NCI-H748 (cell line): ENCODE results near the gene FAM107B.
"Not testable (repeated sequence)": the region's sequence is repeated elsewhere in the genome, so short reads cannot be mapped to it uniquely, and the experiment has no call there.

Source experiments
- DNase-seq: peaks from one replicate; lab custom pipeline; 2025; ENCODE audit not compliant: unreplicated experiment; lab: John Stamatoyannopoulos, UW

Gene FAM107B

DNA sequence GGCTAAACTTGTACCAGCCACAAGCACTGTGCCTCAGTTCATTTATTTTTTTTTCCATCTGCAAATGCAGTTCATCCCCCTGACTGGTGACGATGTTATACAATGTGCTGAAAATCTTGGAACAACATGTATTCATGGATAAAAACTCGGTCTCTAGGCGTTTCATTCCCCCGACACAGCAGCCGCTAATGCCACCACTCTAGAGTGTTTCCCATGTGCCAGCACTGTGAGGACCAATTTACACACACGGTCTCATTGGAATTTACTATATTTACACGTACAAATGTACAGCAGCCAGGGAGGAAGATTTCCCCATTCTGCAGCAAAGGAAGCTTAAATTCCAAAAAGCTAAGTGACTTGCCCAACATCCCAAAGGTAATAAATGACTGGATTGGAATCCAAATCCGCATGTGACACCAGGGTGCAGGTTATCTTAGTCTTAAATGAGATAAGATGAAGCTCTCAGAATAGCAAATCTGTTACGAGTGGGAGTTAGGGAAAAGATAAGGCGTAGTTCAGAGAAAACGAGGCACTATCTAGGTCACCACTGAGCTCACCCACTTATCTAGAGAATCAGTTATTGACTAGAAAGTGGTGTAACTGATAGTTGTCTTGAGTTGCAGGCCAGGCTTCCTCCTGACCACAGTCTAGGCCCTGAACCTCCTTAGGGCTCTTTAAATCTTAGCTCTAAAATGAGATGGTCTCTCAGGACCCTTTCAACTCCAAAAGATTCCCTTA is 36.7 kb downstream of the FAM107B start:
- DNase-seq, result no peak

DNA sequence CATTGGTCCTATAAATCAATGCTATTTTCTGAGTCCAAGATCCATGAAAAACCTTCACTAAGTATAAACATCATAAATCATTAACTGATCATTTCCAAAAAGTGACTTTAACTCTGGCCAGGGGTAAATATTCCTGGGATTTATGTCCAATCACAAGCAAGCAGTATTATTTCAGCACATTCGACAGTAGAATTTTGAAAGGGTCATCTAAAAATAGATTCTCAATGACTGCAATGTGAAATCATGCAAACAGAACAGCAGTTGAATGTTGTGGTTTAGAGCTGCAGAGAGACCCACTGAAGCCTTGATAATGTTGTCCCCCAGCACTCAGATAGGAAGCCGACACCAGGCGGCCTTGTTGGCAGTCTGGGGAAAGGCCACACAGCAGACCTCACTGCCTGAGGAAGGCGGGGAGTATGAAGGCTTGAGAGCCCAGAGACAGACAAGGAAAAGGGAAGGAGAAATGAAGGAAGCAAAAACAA is 38.1 kb downstream of the FAM107B start:
- DNase-seq, result no peak

DNA sequence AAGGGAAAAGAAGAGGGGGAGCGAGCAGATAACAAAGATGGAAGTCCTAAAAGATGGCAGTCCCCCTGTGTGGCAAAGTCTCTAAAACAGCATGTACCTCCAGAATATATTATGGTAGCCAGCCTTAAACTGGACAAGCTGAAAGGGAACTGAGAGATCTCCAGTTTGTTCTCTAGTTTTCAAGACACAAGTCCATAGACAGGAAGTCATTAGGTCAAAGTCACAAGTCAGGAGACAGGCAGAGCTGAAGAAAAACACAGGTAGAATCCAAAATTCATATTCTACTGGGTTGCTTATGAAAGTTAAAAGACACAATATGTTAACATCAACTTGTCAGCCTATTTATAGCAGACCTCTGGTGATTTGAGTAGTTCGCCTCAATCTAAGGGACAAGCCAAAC is 38.7 kb downstream of the FAM107B start:
- DNase-seq, result no peak

DNA sequence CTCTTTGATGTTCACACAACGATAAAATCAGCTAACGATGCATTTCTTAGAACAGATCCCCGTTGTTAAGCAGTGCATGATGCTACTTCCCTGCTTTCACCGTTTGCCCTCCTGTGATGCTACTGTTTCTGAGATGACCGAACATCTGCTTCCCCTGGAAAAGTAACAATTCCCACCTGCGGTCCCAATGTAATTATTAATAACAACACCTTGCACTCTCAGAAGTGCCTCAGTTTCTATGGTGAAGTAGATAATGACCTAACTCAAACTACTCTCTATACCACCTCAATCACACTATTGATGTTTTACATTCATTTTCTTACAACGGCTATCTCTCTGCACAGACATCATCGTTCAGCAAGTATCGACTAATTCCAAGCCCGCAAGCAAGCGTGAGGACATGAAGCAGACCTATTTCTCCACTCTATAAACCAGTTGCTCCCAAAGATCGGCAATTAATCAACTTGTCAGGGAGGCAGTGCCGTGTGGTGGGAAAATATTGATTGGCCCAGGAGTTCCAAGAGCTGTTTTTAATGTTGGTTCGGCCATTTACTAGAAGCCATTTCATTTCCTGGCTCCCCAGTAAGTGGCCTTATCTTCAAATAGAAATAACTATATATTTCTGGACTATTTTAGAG is 42.7 kb downstream of the FAM107B start:
- peak; percentile 97 for DNase-seq

DNA sequence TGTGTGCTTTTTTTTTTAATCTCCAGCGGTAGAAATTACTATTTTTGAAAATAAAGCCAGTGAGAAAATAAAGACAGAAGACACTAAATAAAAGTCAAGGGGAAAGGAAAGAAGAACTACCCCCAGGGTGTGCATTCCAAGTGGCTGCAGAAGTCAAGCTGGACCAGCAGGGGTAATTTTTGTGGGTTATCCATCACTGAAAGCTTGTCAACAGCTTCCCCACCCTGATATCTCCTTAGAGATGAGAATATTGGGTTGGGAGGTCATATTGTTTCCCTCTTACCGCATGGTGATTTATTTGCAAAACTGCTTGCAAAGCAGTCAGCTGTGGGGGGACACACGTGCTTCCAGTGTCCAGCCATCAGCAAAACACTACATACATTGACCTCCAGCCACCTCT is 46.4 kb downstream of the FAM107B start:
- DNase-seq, result no peak

DNA sequence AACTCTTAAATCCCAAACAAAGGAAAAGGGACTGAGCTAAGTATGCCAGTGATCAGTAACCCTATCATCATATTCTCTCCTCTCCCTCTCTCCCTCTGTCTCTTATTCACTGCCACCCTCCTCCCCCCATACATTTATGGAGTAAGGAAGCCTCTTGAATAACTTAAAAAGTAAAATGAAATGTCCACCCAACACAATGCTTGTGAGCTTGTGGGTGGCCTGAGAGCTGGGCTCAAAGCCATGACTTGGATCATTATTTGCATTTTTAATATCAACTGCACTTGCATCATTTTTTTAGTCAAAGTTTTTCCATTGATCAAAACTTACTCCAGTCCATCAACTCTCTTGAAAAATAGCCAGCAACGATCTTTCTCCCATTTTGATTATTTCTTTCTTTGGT is 46.8 kb downstream of the FAM107B start:
- DNase-seq, result no peak

DNA sequence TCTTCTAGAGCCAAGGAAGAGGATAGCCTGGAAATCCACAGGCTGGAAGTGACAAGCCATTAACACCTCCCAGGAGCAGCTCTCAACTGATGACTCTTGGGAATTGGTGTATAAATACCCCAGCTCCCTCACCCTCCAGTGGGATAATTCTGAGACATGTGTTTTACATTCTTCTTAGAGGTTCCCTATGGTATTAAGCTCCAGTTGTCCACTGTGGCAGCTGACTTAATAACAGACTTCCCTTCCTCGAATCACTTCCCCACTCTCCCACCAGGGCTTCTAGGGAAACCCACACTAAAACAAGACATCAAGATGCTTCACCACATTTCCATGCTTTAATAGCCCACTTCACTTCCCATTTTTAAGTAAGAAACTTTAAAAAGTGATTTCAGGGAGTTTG is 47.2 kb downstream of the FAM107B start:
- no peak for DNase-seq

DNA sequence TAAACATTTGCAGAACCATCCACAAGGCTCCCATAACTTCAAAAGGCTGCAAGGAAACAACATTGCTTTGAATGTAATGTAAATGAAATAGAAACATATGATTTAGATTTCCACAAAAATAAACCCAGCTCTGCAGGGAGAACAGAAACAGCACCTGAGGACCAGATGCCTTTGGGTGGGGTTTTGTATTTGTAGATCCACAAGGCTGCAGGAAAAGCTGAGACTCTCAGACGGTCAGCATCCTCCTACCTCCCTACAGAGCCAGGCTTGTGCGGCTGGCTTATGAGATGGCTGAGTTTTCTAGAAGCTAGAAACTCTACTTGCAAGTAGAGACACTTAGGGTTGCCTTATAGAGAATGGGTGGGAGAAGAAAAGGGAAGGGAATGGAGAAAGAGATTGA is 49.8 kb downstream of the FAM107B start:
- no peak for DNase-seq

DNA sequence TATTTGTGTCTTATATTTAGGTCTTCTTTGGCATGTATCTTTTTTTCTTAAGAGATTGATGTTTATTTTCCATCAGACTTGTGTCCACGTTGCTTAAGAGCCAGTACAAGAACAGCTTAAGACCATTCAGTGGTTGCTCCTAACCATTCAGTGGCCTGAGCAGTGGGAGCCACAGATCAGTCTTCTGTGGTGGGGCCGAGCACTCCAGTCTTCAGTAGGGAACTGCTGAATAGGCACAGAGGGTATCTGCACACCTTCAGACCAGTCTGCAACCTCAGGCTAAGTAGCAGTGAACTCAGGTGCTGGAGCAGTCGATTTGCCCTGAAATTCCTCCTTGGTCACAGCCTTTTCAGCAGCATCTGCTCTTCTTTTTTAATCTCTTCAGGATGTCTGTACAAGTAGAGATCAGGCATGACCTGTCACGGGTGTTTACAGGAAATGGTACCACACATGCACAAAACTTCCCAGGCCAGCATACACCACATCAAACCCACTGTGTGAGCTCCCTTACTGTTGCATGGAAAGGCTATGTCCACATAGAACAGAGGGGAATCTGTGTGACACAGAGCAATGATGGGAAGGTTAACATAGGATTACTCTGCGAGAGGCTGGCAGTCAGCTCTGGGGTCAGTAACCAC is 51.5 kb downstream of the FAM107B start:
- no peak for DNase-seq

DNA sequence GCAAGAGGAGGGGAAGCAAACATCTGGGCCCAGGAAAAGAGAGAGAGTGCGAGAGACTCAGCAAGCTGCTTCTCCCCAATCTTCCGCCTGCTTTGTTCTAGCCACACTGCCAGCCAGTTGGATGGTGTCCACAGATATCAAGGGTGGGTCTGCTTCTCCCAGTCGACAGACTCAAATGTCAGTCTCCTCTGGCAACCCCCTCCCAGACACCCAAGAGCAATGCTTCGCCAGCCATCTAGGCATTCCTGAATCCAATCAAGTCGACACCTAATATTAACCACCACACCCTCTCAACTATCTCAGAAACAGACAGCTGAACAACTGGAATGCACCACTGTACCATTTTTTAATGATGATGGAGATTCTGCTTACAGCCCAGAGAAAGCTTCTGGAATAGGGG is 57.1 kb downstream of the FAM107B start:
- no peak for DNase-seq

DNA sequence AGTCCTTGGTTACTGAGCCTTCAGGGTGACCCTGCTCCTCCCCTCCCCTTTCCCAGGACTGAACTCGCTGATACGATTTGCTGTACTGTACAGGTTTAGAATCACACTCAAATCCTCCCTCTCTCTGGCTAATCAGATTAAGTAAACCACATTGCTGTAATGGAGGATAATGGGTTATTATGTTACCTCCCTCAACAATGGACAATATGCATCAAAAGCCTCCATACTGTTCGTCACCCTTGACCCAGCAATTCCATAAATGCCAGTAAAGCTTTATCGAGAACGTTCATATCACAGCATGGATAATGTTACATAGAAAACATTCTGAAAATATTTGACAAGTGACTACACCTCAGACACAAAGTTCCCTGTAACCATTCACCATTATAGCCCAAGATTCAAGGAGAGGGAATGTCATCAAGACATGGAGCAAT is 61.7 kb downstream of the FAM107B start:
- peak; percentile 18 for DNase-seq

DNA sequence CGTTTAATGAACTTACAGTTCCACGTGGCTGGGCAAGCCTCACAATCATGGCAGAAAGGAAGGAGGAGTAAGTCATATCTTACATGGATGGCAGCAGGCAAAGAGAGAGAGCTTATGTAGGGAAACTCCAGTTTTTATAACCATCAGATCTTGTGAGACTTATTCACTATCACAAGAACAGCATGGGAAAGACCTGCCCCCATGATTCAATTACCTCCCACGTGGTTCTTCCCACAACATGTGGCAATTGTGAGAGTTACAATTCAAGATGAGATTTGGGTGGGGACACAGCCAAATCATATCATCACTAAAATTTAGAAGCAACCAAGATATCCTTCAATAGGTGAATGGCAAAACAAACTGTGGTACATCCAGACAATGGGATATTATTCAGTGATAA is 65.4 kb downstream of the FAM107B start:
- DNase-seq, result not testable (repeated sequence)

DNA sequence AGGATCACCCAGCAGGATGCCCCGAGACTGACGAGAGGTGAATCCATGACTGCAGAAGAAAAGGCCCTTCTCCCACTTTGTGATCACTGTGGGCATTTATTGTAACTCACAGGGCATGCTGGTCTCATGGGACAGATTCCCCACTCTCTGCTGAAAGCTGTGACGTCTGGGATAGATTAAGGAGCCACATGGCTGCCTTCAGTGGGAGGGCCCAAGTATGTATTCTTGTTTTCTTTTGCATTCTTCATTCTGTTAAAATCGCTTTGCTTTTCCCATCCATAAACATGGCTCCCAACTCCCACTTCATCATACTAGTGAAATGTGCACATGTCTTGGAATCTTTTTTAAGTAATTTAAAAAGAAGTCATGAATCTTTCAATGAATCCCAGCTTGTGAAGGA is 67.2 kb downstream of the FAM107B start:
- DNase-seq, result no peak

DNA sequence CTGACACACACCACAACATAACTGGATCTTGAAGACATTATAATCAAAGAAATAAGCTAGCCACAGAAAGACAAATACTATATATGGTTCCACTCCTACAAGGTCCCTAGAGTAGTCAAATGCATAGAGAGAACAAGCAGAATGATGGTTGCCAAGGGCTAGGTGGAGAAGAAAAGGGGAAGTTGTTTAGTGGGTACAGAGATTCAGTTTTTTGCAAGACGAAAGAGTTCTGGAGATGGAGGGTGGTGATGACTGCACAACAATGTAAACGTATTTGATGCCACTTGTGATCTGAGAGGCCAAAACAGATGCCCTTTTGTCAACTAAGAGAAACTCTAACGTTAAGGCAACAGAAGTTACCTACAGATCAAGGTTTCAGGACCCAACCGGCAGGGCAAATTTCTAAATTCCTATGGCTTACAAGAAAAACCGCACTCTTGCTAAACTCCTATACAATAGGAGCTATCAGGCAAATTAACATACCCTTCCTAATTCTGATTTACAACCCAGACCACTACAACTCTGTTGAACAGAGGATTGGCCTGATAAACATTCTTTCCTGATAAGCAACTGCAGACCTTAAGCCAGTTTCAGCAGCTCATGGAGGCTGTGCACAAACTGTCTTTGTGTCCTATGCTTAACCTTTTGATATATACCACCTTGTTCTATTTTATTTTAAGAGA is 69.0 kb downstream of the FAM107B start:
- DNase-seq, result no peak

DNA sequence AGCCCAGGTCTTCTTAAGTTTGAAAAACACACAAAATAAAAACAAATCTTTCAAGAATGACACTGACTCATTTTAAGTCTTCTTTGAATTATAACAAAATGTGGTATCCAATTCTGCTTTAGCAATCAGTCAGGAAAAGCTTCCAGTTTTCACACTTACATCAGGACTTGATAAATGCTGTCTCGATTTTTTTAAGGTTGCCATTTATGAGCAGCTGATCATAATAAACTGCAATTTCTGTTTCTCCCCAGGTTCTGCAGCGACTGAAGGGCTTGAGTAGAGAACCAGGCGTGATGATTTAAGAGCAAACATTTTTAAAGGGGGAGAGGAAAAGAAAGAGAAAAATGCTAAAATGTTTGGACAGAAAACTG is 71.1 kb downstream of the FAM107B start:
- no peak for DNase-seq

DNA sequence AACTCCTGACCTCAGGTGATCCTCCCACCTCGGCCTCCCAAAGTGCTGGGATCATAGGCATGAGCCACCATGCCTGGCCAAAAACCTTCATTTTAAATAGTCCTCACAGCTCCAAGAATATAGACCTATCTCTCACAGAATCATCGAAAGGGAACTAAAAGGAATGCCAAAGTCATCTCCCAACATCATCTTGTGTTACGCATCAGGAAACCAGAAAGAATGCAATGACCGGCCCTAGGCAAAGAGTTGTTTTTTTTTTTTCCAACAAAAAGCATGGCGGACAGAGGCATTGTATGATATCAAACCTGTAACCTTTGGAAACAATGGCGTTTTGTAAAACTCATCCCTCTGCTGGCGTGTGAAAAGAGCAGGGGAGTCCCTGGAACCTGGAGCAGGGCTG is 73.2 kb downstream of the FAM107B start:
- no peak for DNase-seq

DNA sequence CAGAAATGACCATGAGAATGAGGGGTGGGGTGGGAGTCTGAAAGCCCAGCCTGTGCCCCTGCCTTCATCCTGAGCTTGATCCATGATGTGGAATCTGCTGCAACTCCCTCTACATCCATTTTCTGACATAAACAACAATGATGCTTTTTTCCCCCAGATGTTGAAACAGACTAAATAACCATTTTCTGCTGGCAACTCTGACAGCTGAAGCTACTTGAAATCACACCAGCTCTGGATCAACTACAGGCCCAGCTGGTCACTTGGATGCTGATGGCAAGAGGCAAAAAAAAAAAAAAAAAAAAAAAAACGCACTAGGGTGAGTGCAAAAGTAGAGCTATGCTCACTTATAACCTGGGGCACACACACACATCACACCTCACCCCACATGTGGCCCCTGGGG is 74.2 kb downstream of the FAM107B start:
- no peak for DNase-seq

DNA sequence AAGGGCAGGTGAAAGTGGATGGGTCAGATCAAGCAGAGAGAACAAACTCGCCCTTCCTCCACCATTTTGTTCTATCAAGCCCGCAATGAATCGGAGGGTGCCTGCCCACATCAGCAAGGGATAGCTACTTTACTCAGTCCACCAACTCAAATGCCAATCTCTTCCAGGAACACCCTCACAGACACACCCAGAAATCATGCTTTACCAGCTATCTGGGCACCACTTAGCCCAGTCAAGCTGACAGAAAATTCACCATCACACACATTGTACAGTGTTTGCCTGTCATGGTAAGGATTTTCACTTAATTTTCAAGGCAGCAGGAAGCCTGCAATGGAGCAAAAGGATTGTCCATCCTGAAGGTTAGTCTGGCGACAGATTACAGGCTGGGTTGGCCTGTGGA is 75.2 kb downstream of the FAM107B start:
- DNase-seq, result no peak

DNA sequence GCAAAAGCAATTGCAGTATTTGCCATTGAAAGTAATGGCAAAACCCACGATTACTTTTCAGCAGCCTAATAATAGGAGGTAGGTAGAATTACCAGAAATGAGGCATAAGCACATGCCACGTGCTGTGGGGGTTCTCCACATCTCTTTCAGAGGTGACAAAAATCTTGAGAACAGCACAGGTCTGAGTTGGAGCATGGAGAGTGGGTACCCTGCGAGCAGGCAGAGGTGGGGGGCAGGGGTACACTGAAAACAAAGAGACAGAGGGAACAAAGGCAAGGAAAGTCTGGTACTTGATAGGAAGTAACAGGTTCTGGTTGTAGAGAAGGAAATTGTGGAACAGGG is 75.9 kb downstream of the FAM107B start:
- DNase-seq, result no peak

DNA sequence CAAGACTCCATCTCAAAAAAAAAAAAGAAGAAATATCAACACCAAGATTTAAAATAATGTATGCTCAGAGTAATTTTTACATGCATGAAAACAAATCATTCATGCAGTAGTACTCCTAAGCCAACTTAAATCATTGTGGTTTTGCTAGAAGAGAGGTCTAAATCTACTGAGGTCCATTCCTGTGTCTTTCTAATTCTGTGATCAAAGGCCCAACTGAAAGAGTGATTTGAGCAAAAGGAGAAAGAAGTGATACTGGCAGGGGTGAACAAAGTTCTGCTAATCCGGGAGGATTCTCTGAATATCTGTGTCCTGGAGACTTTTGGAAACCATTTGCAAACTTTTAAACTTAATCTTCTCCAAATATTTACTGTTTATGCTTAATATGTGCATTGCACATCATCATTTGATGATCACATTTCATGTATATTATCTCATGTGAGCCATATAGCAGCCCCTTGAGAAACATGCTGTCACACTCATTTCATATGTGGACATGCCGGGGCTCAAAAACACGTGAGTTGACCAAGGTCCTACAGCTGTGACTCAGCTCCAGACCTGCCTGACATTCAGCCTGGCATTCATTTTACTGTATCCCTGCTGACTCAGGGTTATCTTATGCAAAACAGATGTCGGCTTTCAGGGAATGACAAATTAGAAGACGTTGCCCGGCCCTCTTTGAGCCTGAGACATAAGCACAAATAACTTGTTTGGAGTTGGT is 76.4 kb downstream of the FAM107B start:
- DNase-seq, result no peak

DNA sequence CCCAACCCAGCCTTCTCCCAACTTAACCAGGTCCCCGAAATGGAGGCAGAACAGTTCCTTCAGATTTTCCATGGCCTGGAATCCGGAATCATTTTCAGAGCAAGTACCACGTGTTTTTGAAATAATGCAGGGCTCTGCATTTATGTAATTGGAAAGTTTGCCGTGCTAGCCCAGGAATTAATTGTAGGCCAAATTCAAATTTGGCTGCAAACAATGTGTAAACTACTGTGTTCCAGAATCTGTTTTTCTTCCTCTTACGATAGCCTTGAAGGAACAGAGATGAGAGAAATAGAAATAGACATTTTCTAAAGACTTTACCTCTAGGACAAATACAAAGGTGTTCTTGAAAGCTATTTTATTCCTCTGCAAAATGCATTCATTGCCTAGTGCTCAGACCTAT is 77.4 kb downstream of the FAM107B start:
- DNase-seq, result no peak
